CD4-positive, alpha-beta T cell treated with Interleukin-4 for 4 hours (primary cell): ENCODE data around the gene MITD1.
"Not testable (repeated sequence)": the region's sequence is repeated elsewhere in the genome, so short reads cannot be mapped to it uniquely, and the experiment has no call there.

ENCODE experiments used
- DNase-seq: peaks from one replicate; pipeline ENCODE4 v3.0.0-alpha.2; 2020

Gene MITD1

DNA sequence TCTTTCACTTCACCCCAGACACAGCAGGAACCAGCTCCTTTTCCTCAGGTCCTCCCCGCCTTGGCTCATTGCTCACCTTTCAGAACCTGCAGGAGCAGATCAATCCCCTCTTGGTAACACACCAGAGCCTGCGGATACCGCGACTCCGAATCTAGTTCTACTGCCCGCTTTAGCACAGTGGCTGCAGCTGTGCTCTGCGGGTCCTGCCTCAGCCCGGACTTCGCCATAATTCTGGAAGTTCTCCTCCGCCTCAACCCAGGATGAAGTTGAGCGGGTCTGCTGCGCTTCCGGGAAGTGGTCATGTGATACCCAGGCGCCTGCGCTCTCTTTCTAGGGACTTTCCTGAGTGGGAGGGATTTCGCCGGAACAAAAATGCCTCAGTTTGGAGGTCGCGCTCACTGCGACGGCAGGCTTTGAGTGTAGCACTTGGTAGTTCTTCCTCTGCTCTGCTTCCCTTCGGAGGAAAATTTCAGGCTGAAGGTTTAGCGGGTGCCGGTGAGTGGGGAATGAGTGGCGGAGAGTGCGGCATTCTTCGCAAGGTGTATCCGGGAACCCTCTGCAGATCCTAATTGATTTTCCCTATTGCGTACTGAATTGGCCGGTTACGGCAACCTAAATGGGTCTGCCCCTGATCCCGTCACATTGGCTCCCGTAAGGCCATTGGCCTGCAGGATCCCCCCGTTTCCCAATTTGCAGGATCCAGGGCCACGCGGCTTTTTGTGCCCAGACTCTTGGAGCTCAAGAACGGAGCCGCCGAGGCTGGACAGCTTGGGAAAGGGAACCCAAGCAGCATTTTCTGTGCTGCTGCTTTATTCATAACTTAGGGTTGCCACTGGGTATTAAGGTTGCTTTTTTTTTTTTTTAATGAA, at the start of gene MITD1, which contains the start of gene MRPL30:
Gene MITD1 (minus strand): TSS at position 304 of the 869 bp plus-strand sequence. CDS start 77 bp downstream, at position 227.
Gene MRPL30 (plus strand): TSS at position 430 of the 869 bp plus-strand sequence. CDS start 5,020 bp downstream, outside the sequence.
- DNase-seq, result peak; percentile 91

DNA sequence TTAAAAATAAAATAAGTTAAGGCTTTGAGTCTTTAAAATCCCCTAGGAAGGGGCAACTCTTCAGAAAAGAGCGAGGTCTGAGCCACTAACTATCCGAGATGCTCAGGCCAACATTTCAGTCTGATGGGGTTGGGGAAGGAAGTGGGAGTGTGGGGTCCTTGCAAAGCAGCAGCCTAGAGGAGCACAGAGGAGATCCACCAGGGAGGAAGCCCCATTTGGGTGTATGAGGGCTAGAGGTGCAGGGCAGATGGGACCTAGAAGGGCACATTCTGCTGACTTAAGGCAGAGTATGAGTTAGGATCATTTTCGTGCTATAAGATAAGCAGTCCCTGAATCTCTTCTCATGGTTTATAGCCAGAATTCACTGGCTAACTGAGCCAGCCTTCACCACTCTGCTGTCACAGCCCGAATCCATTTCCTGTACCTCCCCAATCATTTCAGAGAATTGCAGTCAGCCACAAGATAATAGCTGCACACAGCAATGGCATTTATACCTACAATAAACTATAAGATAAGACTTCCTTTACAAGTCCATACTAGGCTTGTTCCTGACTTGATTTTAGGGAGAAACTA, 37.2 kb upstream of the MITD1 start:
- no peak for DNase-seq

DNA sequence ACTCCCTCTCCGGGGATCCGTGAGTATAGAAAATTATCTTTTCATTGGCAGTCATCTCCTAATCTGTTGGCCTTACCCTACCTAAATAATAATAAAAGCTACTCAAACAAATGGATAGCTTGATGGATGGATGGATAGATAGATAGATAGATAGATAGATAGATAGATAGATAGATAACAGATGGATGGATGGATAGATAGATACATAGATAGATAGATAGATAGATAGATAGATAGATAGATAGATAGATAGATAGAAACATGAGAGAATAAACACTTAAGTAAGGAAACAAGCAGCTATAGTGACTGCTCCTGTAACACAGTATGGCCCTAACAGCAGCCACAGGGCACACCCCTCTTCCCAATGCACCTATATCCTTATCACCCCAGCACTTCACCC, 35.2 kb upstream of the MITD1 start:
- DNase-seq, result no peak

DNA sequence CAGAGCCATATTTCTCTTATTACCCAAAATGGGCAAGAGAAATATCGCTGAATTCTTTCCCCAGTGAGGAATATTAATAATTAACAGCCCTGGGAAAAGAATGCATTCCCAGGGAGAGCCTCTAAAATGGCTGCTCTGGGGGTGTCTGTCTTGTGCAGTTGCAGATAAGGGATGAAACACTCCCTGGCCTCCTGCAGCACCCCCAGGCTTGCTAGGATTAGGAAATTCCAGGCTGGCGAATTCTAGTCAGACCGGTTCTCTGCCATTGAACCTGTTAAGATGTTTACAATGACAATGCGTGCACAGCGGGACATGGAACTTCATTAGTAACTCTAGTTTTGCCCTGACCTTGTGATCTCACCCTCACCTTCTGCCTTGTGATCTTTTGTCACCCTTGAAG, 24.6 kb upstream of the MITD1 start:
- no peak for DNase-seq

DNA sequence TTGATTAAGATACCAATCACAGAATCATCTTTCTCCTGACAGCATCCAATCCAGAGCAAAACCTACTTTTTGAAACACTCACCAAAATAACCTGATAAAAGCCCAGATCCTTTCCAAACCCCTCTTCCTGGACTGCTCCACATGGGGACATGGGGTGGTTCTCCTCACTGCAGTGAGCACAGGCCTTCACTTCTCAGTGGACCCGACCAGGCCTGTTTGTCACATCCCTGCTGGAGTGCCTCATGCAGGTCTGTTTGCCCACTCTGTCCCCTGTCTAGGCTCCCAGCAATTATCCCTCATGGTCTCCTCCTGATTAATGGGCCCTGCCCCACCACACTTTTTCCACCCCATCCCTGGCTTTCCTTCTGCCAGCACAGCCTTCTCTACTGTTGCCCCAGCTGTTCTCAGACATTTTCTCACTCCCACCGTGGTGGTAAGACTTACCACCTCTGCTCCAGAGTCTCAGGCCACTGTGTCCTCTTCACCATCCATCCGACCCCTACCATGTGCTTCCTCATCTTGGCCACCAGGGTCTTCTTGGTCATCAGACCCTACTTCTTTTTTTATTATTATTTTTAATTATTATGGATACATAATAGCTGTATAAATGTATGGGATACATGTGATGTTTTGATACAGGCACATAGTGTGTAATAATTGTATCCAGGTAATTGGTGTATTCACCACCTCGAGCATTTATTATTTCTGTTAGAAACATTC, 21.3 kb upstream of the MITD1 start:
- no peak for DNase-seq

DNA sequence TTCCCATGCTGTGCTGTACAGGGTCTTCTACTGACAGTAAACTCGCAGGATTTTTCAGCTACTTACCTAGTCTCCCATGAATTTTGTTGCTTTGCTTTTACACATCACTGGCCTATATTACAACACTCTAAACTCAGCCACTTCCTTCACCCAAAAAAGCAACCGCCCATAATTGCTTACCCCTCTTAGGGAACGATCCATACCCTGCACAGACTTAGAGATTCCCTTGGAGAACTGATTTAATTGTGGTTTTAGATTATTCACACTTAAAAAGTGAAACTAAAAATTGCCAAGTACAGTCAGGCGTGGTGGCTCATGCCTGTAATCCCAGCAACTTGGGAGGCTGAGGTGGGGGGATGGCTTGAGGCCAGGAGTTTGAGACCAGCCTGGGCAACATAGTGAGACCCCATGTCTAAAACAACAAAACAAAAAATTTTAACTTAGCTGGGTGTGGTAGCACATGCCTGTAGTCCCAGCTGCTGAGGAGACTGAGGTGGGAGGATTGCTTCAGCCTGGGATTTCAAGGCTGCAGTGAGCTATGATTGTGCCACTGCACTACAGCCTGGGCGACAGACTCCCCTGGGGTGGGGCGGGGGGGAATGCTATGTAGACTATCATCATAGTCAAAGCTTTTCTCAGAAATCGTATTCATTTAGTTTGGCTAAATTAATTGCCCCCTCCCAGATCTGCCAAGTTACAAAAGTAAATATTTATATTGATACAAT, 19.4 kb upstream of the MITD1 start:
- no peak for DNase-seq

DNA sequence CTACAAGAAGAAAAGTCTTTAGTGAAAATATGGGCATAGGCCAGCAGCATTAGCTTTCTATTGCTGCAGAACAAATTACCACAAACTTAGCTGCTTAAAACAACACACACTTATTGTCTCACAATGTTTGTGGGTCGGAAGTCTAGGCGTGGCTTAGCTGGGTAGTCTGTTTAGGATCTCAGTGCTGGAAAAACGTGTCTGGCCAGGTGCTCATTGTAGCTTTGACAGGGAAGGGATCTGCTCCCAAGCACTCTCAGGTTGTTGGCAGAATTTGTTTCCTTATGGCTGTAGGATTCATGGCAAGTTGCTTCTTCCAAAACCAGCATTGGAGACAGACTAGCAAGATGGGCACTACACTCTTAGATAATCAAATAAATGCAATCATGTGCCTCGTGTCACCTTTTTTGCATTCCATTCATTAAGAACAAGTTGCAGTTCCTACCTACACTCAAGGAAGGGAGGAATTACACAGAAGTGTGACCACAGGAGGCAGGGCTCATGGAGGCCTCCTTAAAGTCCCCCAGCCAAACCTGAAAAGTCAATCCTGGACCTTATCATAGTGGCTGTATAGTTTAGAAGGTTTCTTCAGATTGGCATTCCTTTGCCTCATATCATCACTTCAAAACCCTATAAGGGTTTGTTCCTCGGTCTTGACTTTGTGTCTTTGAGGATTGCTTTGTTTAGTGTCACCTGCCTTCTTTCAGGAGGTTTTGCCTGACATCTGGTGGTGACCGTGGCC, 17.4 kb upstream of the MITD1 start:
- no peak for DNase-seq

DNA sequence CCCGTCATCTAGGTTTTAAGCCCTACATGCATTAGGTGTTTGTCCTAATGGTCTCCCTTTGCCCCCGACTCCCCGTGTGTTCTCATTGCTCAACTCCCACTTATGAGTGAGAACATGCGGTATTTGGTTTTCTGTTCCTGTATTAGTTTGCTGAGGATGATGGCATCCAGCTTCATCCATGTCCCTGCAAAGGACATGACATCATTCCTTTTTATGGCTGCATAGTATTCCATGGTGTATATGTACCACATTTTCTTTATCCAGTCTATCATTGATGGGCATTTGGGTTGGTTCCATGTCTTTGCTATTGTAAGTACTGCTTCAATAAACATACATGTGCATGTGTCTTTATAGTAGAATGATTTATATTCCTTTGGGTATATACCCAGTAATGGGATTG, 11.5 kb upstream of the MITD1 start:
- DNase-seq, result not testable (repeated sequence)

DNA sequence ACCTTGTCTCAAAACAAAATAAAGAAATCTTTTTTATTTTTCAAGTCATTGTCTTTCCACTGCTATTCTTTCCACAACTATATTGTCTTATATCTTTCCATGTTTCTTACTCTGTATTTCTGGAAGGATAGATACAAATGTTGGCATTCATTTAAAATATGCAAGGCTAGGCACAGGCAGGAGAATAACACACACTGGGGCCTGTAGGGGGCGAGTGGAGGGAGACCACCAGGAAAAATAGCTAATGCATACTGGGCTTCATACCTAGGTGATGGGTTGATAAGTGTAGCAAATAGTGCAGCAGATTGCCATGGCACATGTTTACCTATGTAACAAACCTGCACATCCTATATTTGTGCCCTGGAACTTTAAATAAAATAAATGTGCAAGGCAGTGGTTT, 9.7 kb upstream of the MITD1 start:
- DNase-seq, result no peak

DNA sequence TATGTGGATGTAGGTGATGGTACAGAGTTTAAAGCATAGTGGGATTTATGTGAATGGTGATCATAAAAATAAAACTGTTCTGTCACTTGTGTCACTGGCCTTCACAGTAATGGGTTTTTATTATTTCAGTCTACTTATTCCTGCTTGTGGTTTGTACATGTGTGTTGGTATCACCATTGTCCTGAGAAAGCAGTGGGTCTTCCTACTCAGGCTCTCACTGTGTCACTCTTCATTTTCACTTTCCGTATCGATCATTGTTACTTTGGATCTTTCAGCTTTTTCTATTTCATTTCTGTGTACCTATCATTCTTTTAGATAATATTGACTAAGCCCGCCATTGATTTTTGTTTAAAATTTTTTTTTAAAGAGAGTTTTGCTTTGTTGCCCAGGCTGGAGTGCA, 7.5 kb upstream of the MITD1 start:
- DNase-seq, result no peak

DNA sequence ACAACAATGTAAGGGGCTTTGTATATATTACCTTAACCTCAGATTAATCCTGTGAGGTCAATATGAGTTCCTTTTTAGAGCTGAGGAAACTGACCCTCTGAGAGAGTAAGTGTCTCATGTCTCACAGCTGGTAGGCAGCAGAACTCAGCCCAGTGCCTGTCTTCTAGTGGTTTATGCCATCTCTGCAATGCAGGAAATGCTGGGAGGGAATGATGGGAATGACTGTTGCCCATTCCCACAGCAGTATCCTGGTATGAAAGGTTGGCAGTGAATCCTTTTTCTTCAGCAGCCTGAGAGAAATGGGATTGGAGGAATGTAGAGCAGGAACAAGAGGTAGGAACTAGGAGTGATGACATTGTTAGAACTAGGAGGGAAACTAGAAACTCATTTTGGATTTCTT, 6.2 kb upstream of the MITD1 start:
- no peak for DNase-seq

DNA sequence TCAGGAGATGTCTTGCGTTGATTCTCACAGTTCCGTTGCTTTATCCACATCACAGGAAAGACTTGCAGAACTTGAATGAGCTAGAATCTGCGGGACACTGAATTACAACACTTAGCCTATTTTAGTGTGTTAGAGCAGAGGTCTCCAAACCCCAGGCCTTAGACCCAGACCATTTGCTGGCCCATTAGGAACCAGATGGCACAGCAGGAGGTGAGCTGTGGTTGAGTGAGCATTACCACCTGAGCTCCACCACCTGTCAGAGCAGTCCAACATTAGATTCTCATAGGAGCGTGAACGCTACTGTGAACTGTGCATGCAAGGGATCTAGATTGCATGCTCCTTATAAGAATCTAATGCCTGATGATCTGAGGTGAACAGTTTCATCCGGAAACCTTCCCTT, 4.0 kb upstream of the MITD1 start:
- DNase-seq, result no peak

DNA sequence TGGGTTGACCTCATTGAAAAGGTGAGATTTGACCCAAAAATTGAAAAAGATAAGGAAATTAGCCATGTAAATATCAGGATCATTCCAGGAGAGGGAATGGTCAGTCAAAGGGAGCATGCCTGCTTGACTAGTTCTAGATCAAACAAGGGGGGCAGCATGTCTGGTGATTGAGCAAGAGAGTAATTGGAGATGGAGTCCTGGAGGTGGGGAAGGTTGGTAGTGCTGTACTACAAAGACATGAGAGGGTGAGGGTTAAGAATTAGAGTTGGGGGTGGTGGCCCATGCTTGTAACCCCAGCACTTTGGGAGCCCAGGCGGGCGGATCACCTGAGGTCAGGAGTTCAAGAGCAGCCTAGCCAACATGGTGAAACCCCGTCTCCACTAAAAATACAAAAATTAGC, 2.2 kb upstream of the MITD1 start:
- DNase-seq, result no peak

DNA sequence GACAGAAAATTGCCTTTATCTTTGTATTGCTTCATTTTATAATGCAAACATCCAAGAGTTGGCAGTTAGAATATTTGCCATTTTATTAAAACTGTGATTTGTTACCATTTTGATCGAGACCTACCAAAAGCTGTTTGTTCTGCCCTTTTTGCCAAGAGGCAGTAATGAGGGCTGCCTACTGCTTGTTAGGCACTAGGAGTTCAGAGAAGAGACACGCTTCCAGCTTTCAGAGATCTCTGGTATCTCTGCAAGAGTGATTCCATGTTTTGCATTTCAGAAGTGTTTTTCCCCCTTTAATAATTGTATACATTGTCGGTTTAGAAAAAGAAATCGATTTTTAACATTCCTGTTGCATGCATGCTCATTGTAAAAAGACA, 754 bp upstream of the MITD1 start:
- no peak for DNase-seq

DNA sequence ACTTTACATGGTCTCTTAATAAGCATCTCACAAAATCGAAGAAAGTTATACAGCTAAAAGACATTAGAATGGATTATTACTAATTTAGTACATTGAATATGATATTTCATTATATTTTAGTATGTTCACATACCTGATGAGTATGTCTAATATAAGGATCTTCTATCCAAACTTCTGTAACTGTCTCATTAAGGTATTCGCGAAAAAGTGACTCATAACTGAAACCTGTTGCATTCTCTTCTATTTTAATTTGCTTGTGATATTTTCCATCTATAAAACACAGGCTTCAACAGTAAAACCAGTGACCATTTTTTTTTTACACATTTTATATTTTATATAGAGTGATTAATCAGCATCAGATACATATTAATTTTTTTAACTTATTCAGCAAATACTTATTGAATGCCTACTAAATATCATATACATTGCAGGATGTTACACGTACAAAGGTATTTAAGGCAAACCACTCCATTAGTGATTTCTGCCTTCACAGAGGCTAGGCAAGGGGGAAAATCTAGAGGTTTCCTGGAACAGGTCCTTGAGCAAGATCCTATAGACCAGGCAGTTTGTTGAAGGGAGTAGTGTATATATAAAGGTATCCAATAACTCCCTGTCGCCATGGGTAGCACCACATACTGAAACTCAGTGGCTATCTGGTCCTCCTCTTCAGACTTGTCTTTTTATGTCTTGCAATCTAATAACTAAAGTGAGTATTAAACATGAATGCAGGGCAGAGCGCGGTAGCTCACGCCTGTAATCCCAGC, 9.3 kb downstream of the MITD1 start:
- no peak for DNase-seq

DNA sequence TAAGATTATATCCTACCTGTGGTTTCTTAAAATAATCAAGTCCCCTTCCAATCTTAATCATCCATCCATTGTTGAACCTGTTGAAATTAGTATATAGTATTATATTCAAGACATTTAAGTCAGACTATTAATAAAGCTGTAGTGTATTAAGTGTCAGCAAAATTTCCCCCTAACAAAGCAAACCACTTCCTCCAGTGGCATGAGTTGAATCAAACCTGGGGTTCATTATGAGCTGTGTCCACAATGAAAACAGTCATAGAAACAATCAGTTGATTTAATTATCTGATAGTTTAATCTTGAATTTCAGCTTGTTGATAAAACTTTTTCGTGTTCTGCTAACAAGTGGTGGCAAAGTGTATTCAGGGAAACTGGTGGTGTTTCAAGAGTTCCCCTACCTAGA, 11.3 kb downstream of the MITD1 start:
- DNase-seq, result no peak

DNA sequence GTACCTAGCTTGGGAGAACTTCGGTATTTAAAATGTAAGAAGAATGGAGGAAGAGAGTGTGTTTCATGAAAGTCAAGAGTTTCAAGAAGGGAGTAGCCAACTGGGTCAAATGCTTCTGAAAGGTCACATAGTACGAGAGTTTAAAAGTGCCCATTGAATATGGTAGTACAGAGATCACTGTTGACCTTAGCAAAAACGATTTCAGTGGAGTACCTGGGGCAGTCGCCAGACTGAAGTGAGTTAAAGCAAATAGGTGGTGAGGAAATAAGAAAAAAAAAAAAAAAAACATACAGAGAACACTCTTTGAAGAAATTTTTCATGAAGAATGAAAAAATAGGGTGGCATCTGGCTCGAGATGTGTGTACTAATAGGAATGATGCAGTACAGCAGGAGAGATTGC, 14.6 kb downstream of the MITD1 start:
- no peak for DNase-seq

DNA sequence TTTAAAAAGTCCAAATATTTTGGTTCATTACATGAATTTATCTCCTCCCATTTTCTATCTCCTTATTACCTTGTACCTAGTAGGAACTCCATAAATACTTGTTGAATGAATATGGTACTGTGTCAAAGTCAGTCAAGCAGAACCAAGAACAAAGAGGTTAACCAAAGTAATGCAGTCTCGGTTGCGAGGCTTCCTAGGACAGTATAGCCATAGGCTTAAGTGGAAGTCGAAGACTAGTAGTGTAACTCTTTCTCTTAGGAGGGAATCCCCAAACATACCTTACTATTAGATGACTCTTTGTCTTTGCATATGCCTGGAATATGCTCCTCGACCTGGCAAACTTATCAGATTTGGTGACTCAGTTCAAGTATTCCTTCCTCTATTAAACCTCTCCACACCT, 21.3 kb downstream of the MITD1 start:
- no peak for DNase-seq

DNA sequence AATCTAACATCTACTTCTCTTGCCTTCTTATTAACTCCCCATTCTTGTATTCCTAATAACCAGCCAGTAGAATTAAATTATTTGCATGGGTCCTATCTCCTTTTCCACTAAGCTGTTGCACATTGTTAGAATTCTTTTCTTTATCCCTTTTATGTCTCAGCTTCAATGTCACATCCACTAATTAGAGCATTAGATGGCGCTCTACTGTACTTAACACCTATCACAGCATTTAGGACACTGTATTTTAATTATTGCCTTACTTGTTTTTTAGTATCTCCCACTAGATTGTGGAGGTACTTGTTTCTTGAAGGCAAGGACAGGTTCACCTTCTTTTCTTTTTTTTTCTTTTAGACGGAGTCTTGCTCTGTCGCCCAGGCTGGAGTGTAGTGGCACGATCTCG, 22.3 kb downstream of the MITD1 start:
- no peak for DNase-seq

DNA sequence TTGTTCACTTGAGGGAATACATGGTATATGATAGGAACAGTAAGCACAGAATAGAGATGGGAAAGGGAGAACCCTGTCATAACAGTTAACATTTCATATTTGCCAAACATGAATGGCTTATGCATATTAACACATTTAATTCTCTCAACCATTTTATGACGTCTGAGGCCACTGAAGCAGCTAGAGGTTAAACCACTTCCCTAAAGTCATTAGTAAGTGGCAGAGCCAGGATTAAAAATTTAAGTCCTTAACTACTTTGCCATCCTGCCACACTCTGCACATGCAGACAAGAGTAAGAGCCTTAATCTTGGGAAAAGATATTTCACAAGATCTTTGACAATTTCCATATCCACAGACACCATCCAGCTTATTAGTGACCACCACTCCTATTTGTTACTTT, 24.0 kb downstream of the MITD1 start:
- DNase-seq, result no peak

DNA sequence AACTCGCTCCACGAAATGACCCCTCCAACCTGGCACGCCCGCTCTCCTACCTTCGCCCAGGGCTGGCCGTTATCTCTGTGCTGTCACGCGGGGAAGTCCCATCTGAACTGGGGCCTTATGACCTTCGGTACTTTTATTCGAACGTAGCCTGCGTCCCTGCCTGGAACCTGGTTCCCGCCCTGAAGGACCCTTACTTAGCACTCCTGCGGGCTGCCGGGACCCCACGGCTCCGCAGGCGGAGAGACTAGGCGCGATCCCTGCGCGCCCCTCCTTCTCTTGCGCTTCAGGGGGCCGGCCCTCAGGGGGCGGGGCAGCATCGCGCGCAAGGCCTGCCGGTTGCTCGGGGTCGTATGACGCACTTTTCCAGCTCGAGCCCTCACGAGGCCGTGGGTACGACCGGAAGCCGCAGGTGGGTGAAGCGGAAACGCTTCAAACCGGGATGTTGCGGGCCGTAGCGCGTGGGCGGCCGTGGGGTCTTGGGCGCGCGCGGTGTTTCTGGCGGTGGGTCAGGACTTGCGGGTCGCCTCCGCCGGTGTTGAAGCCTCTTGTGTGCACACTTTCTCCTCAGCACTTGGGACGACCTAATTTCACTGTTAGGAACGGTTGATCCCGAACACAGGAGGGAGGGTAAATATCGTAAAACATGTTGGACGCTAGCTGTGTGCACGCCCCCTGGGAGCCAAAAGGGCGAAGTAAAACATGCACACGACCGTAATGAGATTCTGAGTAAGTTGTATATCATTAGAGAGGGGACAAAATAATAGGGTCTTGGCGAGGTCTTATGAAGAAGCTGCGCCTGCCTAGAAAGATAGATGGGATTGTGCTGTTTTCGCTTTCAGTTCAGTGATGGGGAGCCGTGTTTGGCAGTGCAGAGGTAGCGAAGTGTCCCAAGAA, 26.0 kb downstream of the MITD1 start, which contains the start of the genes LIPT1 and TSGA10:
Gene LIPT1 (plus strand): TSS at position 325 of the 894 bp plus-strand sequence. CDS start 6,991 bp downstream, outside the sequence.
Gene TSGA10 (minus strand): TSS at position 300 of the 894 bp plus-strand sequence. CDS start 45,503 bp downstream, outside the sequence.
- peak; percentile 87 for DNase-seq
